Measurements from ENCODE around the gene RUNX2.
"Not testable (repeated sequence)": the region's sequence is repeated elsewhere in the genome, so short reads cannot be mapped to it uniquely, and the experiment has no call there.

DNA sequence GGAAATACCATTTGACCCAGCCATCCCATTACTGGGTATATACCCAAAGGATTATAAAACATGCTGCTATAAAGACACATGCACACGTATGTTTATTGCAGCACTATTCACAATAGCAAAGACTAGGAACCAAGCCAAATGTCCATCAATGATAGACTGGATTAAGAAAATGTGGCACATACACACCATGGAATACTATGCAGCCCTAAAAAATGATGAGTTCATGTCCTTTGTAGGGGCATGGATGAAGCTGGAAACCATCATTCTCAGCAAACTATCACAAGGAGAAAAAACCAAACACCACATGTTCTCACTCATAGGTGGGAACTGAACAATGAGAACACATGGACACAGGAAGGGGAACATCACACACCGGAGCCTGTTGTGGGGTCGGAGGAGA is 41.4 kb upstream of the RUNX2 start:
- not testable (repeated sequence) for TF ChIP-seq EZH2 (IDR thresholded peaks at IDR 0.05; ENCODE audit: insufficient read depth, poor library complexity, severe bottlenecking); EZH2phosphoT487 (IDR thresholded peaks at IDR 0.05; ENCODE audit: insufficient read depth, low read depth)
